Sigmoid colon (tissue), 7 donors: ENCODE data around the gene PRRT2. TPM values are rescaled to one million over a fixed set of nuclear protein-coding genes. Genes with fewer than 3 reads are reported as not detected.

ENCODE experiments used
- DNase-seq: peaks from one replicate; pipeline ENCODE4 v3.0.0-alpha.2; 2019
- H3K27ac ChIP-seq, 4 donors: fragments of 200-600 bp; sonication (generic); one replicate each; pipeline ENCODE4 v1.5.1; 2016 to 2019; ENCODE audit warnings: mild to moderate bottlenecking in 1 of 4
- H3K27me3 ChIP-seq, 3 donors: fragments of 200-600 bp; sonication (generic); one replicate each; pipeline ENCODE4 v1.5.1; 2019; ENCODE audit warnings: mild to moderate bottlenecking in 1 of 3
- H3K36me3 ChIP-seq, 4 donors: fragments of 200-600 bp; sonication (generic); one replicate each; pipeline ENCODE4 v1.5.1; 2016 to 2019
- H3K4me1 ChIP-seq, 4 donors: fragments of 200-600 bp; sonication (generic); one replicate each; pipeline ENCODE4 v1.5.1; 2017 to 2019
- H3K4me3 ChIP-seq, 4 donors: fragments of 200-600 bp; sonication (generic); one replicate each; pipeline ENCODE4 v1.5.1; 2017 to 2019; ENCODE audit warnings: mild to moderate bottlenecking in 2 of 4, moderate library complexity in 1 of 4
- H3K9me3 ChIP-seq, 4 donors: fragments of 200-600 bp in 3 of 4; sonication (generic) in 3 of 4; one replicate each; pipeline versions ENCODE4 v1.5.1 to v1.6.1; 2013 to 2019
- EP300 ChIP-seq, 4 donors: sonication (generic); formaldehyde crosslinking; IDR thresholded peaks; one replicate each; pipeline ENCODE4 v1.6.1; 2017; ENCODE audit warnings: antibody characterized with exemption in 4 of 4
- POLR2A ChIP-seq, 2 donors: fragments of 450-650 bp; IDR thresholded peaks; one replicate each; pipeline ENCODE4 v1.6.1; 2016; ENCODE audit warnings: antibody characterized with exemption in 2 of 2, mild to moderate bottlenecking in 2 of 2, moderate library complexity in 2 of 2
- POLR2AphosphoS5 ChIP-seq, 4 donors: sonication (generic); formaldehyde crosslinking; IDR thresholded peaks; one replicate each; pipeline ENCODE4 v1.6.1; 2017; ENCODE audit warnings: antibody characterized with exemption in 4 of 4
- WGBS, 2 donors: extraction: QIAGEN DNeasy Blood & Tissue Kit; methylation state at CpG; one replicate each; pipeline ENCODE4 v1.1.7; 2013; 5-methylcytosine and 5-hydroxymethylcytosine counted together
- intact Hi-C: fragments of 100-400 bp; cut with DNase I; formaldehyde crosslinking; loops from one replicate; pipeline ENCODE4 v1.15.1; 2023
- polyA plus RNA-seq, 3 donors: library from polyadenylated mRNA; stranded (reverse); fragments of 200-250 nt; gene quantifications; one replicate each; pipeline ENCODE4 v1.2.3, GENCODE V29; 2013
- total RNA-seq, 4 donors: library from RNA; depleted of rRNA; stranded (reverse); fragments of >200 nt; gene quantifications; one replicate each; pipeline ENCODE4 v1.1.0, GENCODE V29; 2016
- TF ChIP-seq, protein P1 (sequence below), 4 experiments: fragments of 450-650 bp in 3 of 4; fragments of 200-600 bp in 1 of 4; IDR thresholded peaks; one replicate each; pipeline ENCODE4 v1.5.1; 2016 to 2019; ENCODE audit warnings: antibody characterized with exemption in 4 of 4, mild to moderate bottlenecking in 3 of 4, moderate library complexity in 2 of 4
- donor health status: healthy with polysubstance abuse.
- donor health status: Bipolar disorder and iron deficiency.
- donor health status: healthy.

The PRRT2 gene
- total and polyA plus RNA-seq, 7 donors, result 0.69 to 22.7 (median 6.5) TPM; not detected in 1

- DNase-seq, result no peak
- TF ChIP-seq EP300 (IDR thresholded peaks at IDR 0.05) (no peak), POLR2A (IDR thresholded peaks at IDR 0.05) (no peak), POLR2AphosphoS5 (IDR thresholded peaks at IDR 0.05) (no peak)
- TF ChIP-seq, protein P1, sequence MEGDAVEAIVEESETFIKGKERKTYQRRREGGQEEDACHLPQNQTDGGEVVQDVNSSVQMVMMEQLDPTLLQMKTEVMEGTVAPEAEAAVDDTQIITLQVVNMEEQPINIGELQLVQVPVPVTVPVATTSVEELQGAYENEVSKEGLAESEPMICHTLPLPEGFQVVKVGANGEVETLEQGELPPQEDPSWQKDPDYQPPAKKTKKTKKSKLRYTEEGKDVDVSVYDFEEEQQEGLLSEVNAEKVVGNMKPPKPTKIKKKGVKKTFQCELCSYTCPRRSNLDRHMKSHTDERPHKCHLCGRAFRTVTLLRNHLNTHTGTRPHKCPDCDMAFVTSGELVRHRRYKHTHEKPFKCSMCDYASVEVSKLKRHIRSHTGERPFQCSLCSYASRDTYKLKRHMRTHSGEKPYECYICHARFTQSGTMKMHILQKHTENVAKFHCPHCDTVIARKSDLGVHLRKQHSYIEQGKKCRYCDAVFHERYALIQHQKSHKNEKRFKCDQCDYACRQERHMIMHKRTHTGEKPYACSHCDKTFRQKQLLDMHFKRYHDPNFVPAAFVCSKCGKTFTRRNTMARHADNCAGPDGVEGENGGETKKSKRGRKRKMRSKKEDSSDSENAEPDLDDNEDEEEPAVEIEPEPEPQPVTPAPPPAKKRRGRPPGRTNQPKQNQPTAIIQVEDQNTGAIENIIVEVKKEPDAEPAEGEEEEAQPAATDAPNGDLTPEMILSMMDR (IDR thresholded peaks at IDR 0.05), result no peak
- H3K27ac ChIP-seq, result peak overlapping the region; percentile 94 to 97 (median 95)
- 72 to 81% methylated on average over 31 of the region's 31 CpGs for WGBS, 2 donors
- H3K4me3 ChIP-seq, result peak overlapping the region in 1 of 4 donors; percentile 59
- no peaks in the 10 kb centered on the region for H3K27me3 ChIP-seq
- intact Hi-C loops, result no loop called here
- no peaks in the 10 kb centered on the region for H3K9me3 ChIP-seq
- H3K36me3 ChIP-seq, result peaks cover 0 to 22% (median 8%) of the 10 kb centered on the region in 4 donors
- peaks cover 0 to 75% (median 69%) of the 10 kb centered on the region in 4 donors for H3K4me1 ChIP-seq
These were observed 2.8 kb upstream of the PRRT2 start for GRCh38 chr16:29809031-29809747.

- TF ChIP-seq, protein P1 (IDR thresholded peaks at IDR 0.05), result no peak
- Histone ChIP-seq H3K4me3 (no peak overlapping the region), H3K9me3 (no peaks in the 10 kb centered on the region), H3K27me3 (no peaks in the 10 kb centered on the region), H3K36me3 (peaks cover 0 to 22% (median 8%) of the 10 kb centered on the region in 4 donors), H3K4me1 (peaks cover 0 to 78% (median 72%) of the 10 kb centered on the region in 4 donors), H3K27ac (peak overlapping the region; percentile 94 to 97 (median 95))
- intact Hi-C loops, result loop anchor here (5.0 to 10.0 kb wide), 3 partner anchors 257 to 845 kb away; partner anchors contain the start of genes ALDOA, FBRS, PRR14 and TBX6
- no peak for DNase-seq
- WGBS, 2 donors, result 52 to 58% methylated on average over 23 of the region's 23 CpGs
These were observed 1.9 kb upstream of the PRRT2 start for GRCh38 chr16:29809850-29810698.

DNA sequence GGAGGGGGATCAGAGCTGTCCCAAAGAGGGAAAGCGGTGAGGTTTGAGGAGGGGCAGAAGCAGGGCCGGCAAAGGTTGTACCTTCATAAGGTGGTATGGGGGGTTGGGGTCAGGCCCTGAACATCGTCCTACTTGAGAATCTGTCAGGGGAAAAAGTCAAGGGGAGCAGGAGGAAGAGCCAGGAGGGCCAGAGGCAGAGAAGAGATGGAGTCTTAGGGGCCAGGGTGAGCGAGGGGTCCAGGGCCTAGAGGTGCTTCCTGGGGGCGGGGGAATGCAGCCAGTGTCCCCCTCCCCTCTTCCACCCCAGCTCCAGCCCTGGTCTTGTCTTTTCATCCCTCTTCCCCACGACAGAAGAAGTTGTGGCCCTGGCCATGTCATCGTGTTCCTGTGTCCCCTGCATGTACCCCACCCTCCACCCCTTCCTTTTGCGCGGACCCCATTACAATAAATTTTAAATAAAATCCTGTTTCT, 1.3 kb upstream of the PRRT2 start:
- peak overlapping the region; percentile 94 to 97 (median 95) for H3K27ac ChIP-seq
- intact Hi-C loops, result loop anchor here (5.0 to 10.0 kb wide), 3 partner anchors 257 to 844 kb away; partner anchors contain the start of genes ALDOA, FBRS, PRR14 and TBX6
- 23 to 38% methylated on average over 9 of the region's 9 CpGs for WGBS, 2 donors
- TF ChIP-seq POLR2AphosphoS5 (IDR thresholded peaks at IDR 0.05) (no peak), POLR2A (IDR thresholded peaks at IDR 0.05) (no peak)
- TF ChIP-seq, protein P1 (IDR thresholded peaks at IDR 0.05), result no peak
- DNase-seq, result no peak
- H3K27me3 ChIP-seq, result no peaks in the 10 kb centered on the region
- peak overlapping the region in 1 of 4 donors; percentile 66 for H3K4me3 ChIP-seq
- peaks cover 0 to 81% (median 75%) of the 10 kb centered on the region in 4 donors for H3K4me1 ChIP-seq
- H3K9me3 ChIP-seq, result no peaks in the 10 kb centered on the region
- H3K36me3 ChIP-seq, result peaks cover 0 to 22% (median 8%) of the 10 kb centered on the region in 4 donors

- intact Hi-C loops, result loop anchor here (5.0 to 10.0 kb wide), 3 partner anchors 256 to 843 kb away; partner anchors contain the start of genes ALDOA, FBRS, PRR14 and TBX6
- DNase-seq, result peak; percentile 99
- Histone ChIP-seq H3K27me3 (no peaks in the 10 kb centered on the region), H3K4me1 (peaks cover 0 to 81% (median 75%) of the 10 kb centered on the region in 4 donors), H3K27ac (peak overlapping the region; percentile 94 to 97 (median 95)), H3K36me3 (peaks cover 0 to 22% (median 8%) of the 10 kb centered on the region in 4 donors), H3K9me3 (no peaks in the 10 kb centered on the region), H3K4me3 (peak overlapping the region; percentile 46 to 66 (median 60))
- TF ChIP-seq EP300 (IDR thresholded peaks at IDR 0.05), result no peak
- TF ChIP-seq POLR2AphosphoS5 (IDR thresholded peaks at IDR 0.05), result peak; percentile 44 to 79 (median 78)
- WGBS, 2 donors, result 0 to 2% methylated on average over 31 of the region's 31 CpGs
These were observed 660 bp upstream of the PRRT2 start for GRCh38 chr16:29811170-29811895.
